Measurements from ENCODE around the gene MRPL43.

MRPL43 gene

DNA sequence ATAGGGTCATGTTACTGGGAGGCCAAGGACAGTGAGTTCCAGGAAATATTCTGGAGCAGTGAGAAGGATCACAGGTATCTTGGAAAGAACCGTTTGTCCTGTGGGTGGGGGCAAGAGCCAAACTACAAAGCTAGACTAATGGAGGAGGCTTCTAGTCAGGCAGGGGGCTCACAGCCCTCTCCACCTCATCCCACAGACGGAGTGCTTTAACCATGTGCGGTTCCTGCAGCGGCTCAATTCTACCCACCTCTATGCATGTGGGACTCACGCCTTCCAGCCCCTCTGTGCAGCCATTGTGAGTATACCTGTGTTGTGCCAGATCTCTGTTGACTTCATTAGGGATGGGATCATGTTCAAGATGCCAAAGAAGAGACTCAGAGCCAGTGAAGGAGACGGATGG, 9.9 kb downstream of the MRPL43 start:
- TF ChIP-seq SIN3A (IDR thresholded peaks at IDR 0.05; ENCODE audit: borderline replicate concordance, insufficient read depth, low read length), result no peak
- TF ChIP-seq, protein P1, sequence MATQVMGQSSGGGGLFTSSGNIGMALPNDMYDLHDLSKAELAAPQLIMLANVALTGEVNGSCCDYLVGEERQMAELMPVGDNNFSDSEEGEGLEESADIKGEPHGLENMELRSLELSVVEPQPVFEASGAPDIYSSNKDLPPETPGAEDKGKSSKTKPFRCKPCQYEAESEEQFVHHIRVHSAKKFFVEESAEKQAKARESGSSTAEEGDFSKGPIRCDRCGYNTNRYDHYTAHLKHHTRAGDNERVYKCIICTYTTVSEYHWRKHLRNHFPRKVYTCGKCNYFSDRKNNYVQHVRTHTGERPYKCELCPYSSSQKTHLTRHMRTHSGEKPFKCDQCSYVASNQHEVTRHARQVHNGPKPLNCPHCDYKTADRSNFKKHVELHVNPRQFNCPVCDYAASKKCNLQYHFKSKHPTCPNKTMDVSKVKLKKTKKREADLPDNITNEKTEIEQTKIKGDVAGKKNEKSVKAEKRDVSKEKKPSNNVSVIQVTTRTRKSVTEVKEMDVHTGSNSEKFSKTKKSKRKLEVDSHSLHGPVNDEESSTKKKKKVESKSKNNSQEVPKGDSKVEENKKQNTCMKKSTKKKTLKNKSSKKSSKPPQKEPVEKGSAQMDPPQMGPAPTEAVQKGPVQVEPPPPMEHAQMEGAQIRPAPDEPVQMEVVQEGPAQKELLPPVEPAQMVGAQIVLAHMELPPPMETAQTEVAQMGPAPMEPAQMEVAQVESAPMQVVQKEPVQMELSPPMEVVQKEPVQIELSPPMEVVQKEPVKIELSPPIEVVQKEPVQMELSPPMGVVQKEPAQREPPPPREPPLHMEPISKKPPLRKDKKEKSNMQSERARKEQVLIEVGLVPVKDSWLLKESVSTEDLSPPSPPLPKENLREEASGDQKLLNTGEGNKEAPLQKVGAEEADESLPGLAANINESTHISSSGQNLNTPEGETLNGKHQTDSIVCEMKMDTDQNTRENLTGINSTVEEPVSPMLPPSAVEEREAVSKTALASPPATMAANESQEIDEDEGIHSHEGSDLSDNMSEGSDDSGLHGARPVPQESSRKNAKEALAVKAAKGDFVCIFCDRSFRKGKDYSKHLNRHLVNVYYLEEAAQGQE (IDR thresholded peaks at IDR 0.05; ENCODE audit: insufficient read depth in 1 of 2, low read depth in 2 of 2, low read length in 2 of 2), result no peak
- no peak for TF ChIP-seq FOXP2 (optimal IDR thresholded peaks at IDR 0.05; ENCODE audit: borderline replicate concordance, extremely low read depth, extremely low read length, insufficient read depth)
- no peak for TF ChIP-seq TAF1 (IDR thresholded peaks at IDR 0.05; ENCODE audit: borderline replicate concordance, insufficient read depth, low read length)
- TF ChIP-seq POLR2AphosphoS5 (IDR thresholded peaks at IDR 0.05; ENCODE audit: low read depth, low read length), result no peak

DNA sequence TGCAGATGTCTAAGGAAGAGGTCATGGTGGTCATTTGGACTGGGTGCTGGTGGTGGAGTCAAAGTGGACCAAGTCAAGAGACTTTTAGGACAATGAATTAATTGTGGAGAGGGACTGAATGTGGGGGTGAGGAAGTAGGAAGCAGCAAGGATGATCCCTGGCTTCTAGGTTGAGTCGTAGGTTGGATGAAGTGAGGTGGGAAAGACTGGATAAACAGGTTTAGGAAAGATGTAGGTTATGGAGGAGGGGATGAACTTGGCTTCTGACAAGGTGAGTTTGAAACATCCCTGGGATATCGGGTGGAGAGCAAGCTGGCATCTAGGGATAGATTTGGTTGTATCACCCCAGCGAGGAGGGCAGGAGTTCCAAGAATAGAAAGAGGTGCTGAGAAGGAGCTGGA, 10.4 kb downstream of the MRPL43 start:
- TF ChIP-seq POLR2AphosphoS5 (IDR thresholded peaks at IDR 0.05; ENCODE audit: low read depth, low read length) (no peak), TAF1 (IDR thresholded peaks at IDR 0.05; ENCODE audit: borderline replicate concordance, insufficient read depth, low read length) (no peak), SIN3A (IDR thresholded peaks at IDR 0.05; ENCODE audit: borderline replicate concordance, insufficient read depth, low read length) (no peak), FOXP2 (optimal IDR thresholded peaks at IDR 0.05; ENCODE audit: borderline replicate concordance, extremely low read depth, extremely low read length, insufficient read depth) (no peak)
- TF ChIP-seq, protein P1 (IDR thresholded peaks at IDR 0.05; ENCODE audit: insufficient read depth in 1 of 2, low read depth in 2 of 2, low read length in 2 of 2), result no peak

DNA sequence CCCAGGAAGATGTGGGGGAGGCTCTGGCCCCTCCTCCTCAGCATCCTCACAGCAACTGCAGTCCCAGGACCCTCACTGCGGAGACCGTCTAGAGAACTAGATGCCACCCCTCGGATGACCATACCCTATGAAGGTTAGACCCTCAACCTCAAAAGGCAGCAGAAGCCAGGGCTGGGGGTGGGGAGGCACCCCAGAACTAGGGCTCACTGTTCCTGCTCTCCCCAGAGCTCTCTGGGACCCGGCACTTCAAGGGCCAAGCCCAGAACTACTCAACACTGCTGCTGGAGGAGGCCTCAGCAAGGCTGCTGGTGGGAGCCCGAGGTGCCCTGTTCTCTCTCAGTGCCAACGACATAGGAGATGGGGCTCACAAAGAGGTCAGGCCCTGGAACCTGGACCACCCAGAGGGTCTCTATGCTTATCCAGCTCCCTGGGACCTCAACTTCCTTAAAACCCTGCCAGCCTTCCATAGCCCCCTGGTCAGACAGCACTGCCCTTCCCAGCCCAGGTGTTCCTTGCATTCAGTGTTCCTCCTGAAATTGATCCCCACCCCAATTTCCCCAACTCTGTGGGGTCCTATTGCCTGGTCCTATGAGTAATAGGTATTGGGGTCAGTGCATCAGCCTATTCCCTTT, 14.3 kb downstream of the MRPL43 start:
- no peak for TF ChIP-seq SIN3A (IDR thresholded peaks at IDR 0.05; ENCODE audit: borderline replicate concordance, insufficient read depth, low read length)
- TF ChIP-seq POLR2AphosphoS5 (IDR thresholded peaks at IDR 0.05; ENCODE audit: low read depth, low read length), result no peak
- no peak for TF ChIP-seq FOXP2 (optimal IDR thresholded peaks at IDR 0.05; ENCODE audit: borderline replicate concordance, extremely low read depth, extremely low read length, insufficient read depth)
- TF ChIP-seq TAF1 (IDR thresholded peaks at IDR 0.05; ENCODE audit: borderline replicate concordance, insufficient read depth, low read length), result no peak
- TF ChIP-seq, protein P1 (IDR thresholded peaks at IDR 0.05; ENCODE audit: insufficient read depth in 1 of 2, low read depth in 2 of 2, low read length in 2 of 2), result no peak

DNA sequence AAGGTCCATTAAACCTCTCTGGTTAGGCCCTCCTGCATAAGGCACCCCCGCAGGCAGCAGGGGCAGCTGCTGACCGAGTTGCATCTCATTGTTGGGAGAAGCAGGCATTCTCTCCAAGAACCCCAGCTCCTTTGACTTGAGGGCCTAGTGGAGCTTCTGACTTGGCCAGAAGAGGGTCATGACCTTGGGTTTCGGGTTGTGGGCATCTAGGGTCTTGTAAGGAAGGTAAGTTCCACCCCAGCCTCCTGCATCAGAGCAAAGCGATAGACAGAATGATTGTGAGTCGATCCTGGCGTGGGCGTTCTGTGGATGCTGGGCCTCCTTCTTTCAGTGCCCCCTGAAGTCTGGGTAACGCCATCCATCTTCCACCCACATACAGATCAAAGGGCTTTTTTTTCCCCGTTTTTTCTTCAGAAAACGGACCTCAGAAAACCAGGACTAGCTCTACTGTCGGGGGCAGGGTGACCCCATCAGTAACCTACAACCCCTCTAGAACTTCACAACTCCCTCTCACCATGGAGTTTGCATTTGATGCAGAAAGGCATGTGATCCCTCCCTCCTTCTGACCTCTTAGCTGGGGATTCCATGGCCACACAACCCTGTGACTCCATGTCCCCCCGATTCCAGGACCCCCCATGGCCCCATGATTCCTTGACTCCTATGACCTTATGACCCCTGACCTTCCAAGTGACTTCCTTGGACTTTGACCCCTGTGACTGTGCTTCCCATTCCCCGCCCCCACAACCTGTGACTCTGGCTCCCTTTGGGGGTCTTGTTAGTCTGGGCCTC, 15.0 kb downstream of the MRPL43 start:
- TF ChIP-seq, protein P1 (IDR thresholded peaks at IDR 0.05; ENCODE audit: insufficient read depth in 1 of 2, low read depth in 2 of 2, low read length in 2 of 2), result no peak
- TF ChIP-seq FOXP2 (optimal IDR thresholded peaks at IDR 0.05; ENCODE audit: borderline replicate concordance, extremely low read depth, extremely low read length, insufficient read depth) (no peak), POLR2AphosphoS5 (IDR thresholded peaks at IDR 0.05; ENCODE audit: low read depth, low read length) (no peak), SIN3A (IDR thresholded peaks at IDR 0.05; ENCODE audit: borderline replicate concordance, insufficient read depth, low read length) (no peak), TAF1 (IDR thresholded peaks at IDR 0.05; ENCODE audit: borderline replicate concordance, insufficient read depth, low read length) (no peak)
